Measurements from ENCODE around the gene CD53. TPM values are rescaled to one million over a fixed set of nuclear protein-coding genes. Genes with fewer than 3 reads are reported as not detected.

CD53 gene
- total RNA-seq, 6 experiments from 2014 or later, result 7.8 to 26.6 (median 11.9) TPM

GRCh38 chr1:110944806-110945205 lies 71.9 kb downstream of the CD53 start:
- 35% methylated on average over 3 of the region's 3 CpGs for WGBS (ENCODE audit: insufficient coverage, low coverage, low lambda C conversion rate, missing lambda C conversion rate)
- no peaks in the 10 kb centered on the region for H3K4me1 ChIP-seq
- H3K9me3 ChIP-seq, result no peaks in the 10 kb centered on the region
- no peak overlapping the region for H3K27ac ChIP-seq
- no peak for TF ChIP-seq CTCF (IDR thresholded peaks at IDR 0.05)
- TF ChIP-seq POLR2A (IDR thresholded peaks at IDR 0.05), result no peak
- peaks cover 0 to 14% (median 8%) of the 10 kb centered on the region in 4 donors for H3K36me3 ChIP-seq
- H3K4me3 ChIP-seq, result no peak overlapping the region
- DNase-seq (no peak), ATAC-seq (no peak)
- H3K27me3 ChIP-seq, result no peaks in the 10 kb centered on the region
- intact Hi-C loops (cut with DNase I), result no loop called here

- TF ChIP-seq POLR2A (IDR thresholded peaks at IDR 0.05), result no peak
- TF ChIP-seq CTCF (IDR thresholded peaks at IDR 0.05), result no peak
- intact Hi-C loops (cut with DNase I), result no loop called here
- no peak for ATAC-seq
- no peaks in the 10 kb centered on the region for H3K27me3 ChIP-seq
- H3K4me3 ChIP-seq, result no peak overlapping the region
- no peaks in the 10 kb centered on the region for H3K4me1 ChIP-seq
- no peak overlapping the region for H3K27ac ChIP-seq
- no peak for DNase-seq
- WGBS (ENCODE audit: insufficient coverage, low coverage, low lambda C conversion rate, missing lambda C conversion rate), result 97% methylated on average over 2 of the region's 2 CpGs
- H3K9me3 ChIP-seq, result no peaks in the 10 kb centered on the region
- peaks cover 0 to 14% (median 9%) of the 10 kb centered on the region in 4 donors for H3K36me3 ChIP-seq
Measured at GRCh38 chr1:110945626-110946025, 72.7 kb downstream of the CD53 start.

GRCh38 chr1:110948038-110948810 lies 75.3 kb downstream of the CD53 start:
- WGBS (ENCODE audit: insufficient coverage, low coverage, low lambda C conversion rate, missing lambda C conversion rate), result 86% methylated on average over 10 of the region's 10 CpGs
- no peaks in the 10 kb centered on the region for H3K4me1 ChIP-seq
- no peak overlapping the region for H3K27ac ChIP-seq
- no peaks in the 10 kb centered on the region for H3K27me3 ChIP-seq
- no peak for DNase-seq
- no peak for ATAC-seq
- TF ChIP-seq POLR2A (IDR thresholded peaks at IDR 0.05) (no peak), CTCF (IDR thresholded peaks at IDR 0.05) (no peak)
- H3K9me3 ChIP-seq, result no peaks in the 10 kb centered on the region
- H3K4me3 ChIP-seq, result no peak overlapping the region
- intact Hi-C loops (cut with DNase I), result no loop called here
- peaks cover 0 to 22% (median 10%) of the 10 kb centered on the region in 4 donors for H3K36me3 ChIP-seq

Other genes starting within 250 kb of the CD53 start
- 1 to 10 TPM in 1 of 6 experiments, under 1 TPM in 5; 0.09 to 1.2 (median 0.45) TPM for gene KCNA3, start 198.2 kb upstream of the CD53 start, total RNA-seq
- gene LRIF1, start 90.8 kb downstream of the CD53 start, total RNA-seq, result 1 to 10 TPM; 3.8 to 7.8 (median 5.8) TPM

Measured in right lobe of liver (tissue), 6 donors.